ENCODE data around the gene GLMP. TPM values are rescaled to one million over a fixed set of nuclear protein-coding genes. Genes with fewer than 3 reads are reported as not detected.

The GLMP gene
- 100 to 1,000 TPM in 1 of 4 donors, 10 to 100 TPM in 3; 30.7 to 263 (median 63.9) TPM for polyA plus RNA-seq
- long read RNA-seq, donor 1 = 0 reads
- long read RNA-seq, donor 2, transcript GLMP-201 (6 exons, 1,604 nt) = major isoform, 12 of 13 reads
- long read RNA-seq, donor 2, partial matches to known transcripts = 0 of 13 reads
- long read RNA-seq, donor 2, other reads (novel, unspliced or antisense) = 0 of 13 reads
- long read RNA-seq, donor 3, transcript GLMP-201 (6 exons, 1,604 nt) = major isoform, 12 of 47 reads
- long read RNA-seq, donor 3, partial matches to known transcripts = 29 of 47 reads
- long read RNA-seq, donor 3, other reads (novel, unspliced or antisense) = 0 of 47 reads
- long read RNA-seq, donor 4 = 0 reads
- long read RNA-seq, donor 5, partial matches to known transcripts = 0 of 3 reads
- long read RNA-seq, donor 5, other reads (novel, unspliced or antisense) = 0 of 3 reads
- long read RNA-seq, donor 6, transcript GLMP-201 (6 exons, 1,604 nt) = major isoform, 18 of 45 reads
- long read RNA-seq, donor 6, partial matches to known transcripts = 21 of 45 reads
- long read RNA-seq, donor 6, other reads (novel, unspliced or antisense) = 0 of 45 reads
- long read RNA-seq, donor 7 = 0 reads
- long read RNA-seq, donor 8 = 0 reads
- long read RNA-seq, donor 9, partial matches to known transcripts = 0 of 1 reads
- long read RNA-seq, donor 9, other reads (novel, unspliced or antisense) = 0 of 1 reads
- long read RNA-seq, donor 10, transcript GLMP-201 (6 exons, 1,604 nt) = major isoform, 20 of 36 reads
- long read RNA-seq, donor 10, partial matches to known transcripts = 8 of 36 reads
- long read RNA-seq, donor 10, other reads (novel, unspliced or antisense) = 0 of 36 reads

- no peak for FAIRE-seq
- H3K36me3 ChIP-seq (ENCODE audit: control insufficient read depth in 3 of 3, insufficient read depth in 2 of 3, low read depth in 1 of 3, low read length in 3 of 3) = peaks cover 0 to 30% (median 0%) of the 10 kb centered on the region in 3 donors
- peaks cover 0 to 23% (median 0%) of the 10 kb centered on the region in 3 donors for H3K4me1 ChIP-seq (ENCODE audit: control insufficient read depth in 3 of 3, insufficient read depth in 2 of 3, low read depth in 1 of 3, low read length in 2 of 3)
- peak; percentile 77 to 85 for DNase-seq
- 0 to 1% (median 0%) methylated on average over 17 of the region's 17 CpGs for WGBS, 3 donors
- no peaks in the 10 kb centered on the region for H3K9me3 ChIP-seq (ENCODE audit: control insufficient read depth in 2 of 2, insufficient read depth in 1 of 2, low read depth in 1 of 2, low read length in 1 of 2)
- H3K27me3 ChIP-seq (ENCODE audit: control insufficient read depth in 3 of 3, insufficient read depth in 3 of 3, low read length in 3 of 3) = no peaks in the 10 kb centered on the region
- peak within 1 kb of the TSS; percentile 53 to 79 (median 72) for H3K4me3 ChIP-seq (ENCODE audit: low read depth in 1 of 3, low read length in 3 of 3)
- no peak within 1 kb of the TSS for H3K27ac ChIP-seq (ENCODE audit: low read depth in 1 of 3, low read length in 2 of 3)
These were observed at the start of gene GLMP for GRCh38 chr1:156295391-156295947. Gene GLMP (minus strand): TSS chr1:156295679. CDS start chr1:156295645, 34 bp downstream.

- H3K4me3 ChIP-seq (ENCODE audit: low read depth in 1 of 3, low read length in 3 of 3) = no peak overlapping the region
- H3K27me3 ChIP-seq (ENCODE audit: control insufficient read depth in 3 of 3, insufficient read depth in 3 of 3, low read length in 3 of 3) = peaks cover 0 to 4% (median 0%) of the 10 kb centered on the region in 3 donors
- FAIRE-seq (no peak), DNase-seq (no peak)
- no peak overlapping the region for H3K27ac ChIP-seq (ENCODE audit: low read depth in 1 of 3, low read length in 2 of 3)
- no peaks in the 10 kb centered on the region for H3K4me1 ChIP-seq (ENCODE audit: control insufficient read depth in 3 of 3, insufficient read depth in 2 of 3, low read depth in 1 of 3, low read length in 2 of 3)
- no peaks in the 10 kb centered on the region for H3K36me3 ChIP-seq (ENCODE audit: control insufficient read depth in 3 of 3, insufficient read depth in 2 of 3, low read depth in 1 of 3, low read length in 3 of 3)
- no peaks in the 10 kb centered on the region for H3K9me3 ChIP-seq (ENCODE audit: control insufficient read depth in 2 of 2, insufficient read depth in 1 of 2, low read depth in 1 of 2, low read length in 1 of 2)
- WGBS, 3 donors = 52 to 64% (median 62%) methylated on average over 3 of the region's 3 CpGs
These were observed 48.9 kb upstream of the GLMP start for GRCh38 chr1:156344409-156344808.

DNA sequence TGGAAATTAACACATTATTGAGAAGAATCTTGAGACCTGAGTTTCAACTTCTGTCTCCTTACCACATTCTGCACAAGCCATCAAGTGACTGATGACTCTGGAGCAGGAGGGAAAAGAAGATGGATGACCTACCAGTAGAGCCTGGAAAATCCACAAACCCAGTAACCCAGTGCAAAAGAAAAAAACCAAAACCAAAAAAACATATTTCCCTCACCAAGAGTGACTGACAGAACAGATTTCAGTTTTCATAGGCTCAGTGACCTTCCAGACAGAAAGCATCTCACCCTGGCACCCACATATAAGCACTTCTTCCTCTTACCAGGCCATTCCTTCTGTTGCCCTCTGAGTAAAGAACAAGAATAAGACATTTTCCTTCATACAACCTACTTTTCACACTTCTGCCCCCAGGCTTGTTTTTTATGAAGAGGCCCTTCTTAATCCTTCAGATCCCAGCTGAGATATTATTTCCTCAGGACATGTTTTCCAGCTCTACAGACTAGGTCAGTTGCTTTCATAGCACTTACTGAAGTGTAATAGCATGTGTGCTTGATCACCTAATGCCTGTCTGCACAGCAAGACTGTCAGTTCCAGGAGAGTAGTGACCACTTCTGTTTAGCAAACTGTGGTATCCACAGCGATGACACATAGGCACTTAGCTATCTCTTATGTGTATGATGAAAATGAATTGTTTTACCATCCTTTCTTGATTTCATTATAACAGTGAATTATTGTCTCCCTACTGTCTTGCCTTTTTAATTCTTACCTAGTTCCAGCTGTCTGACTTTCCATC, 46.9 kb upstream of the GLMP start:
- H3K4me1 ChIP-seq (ENCODE audit: control insufficient read depth in 3 of 3, insufficient read depth in 2 of 3, low read depth in 1 of 3, low read length in 2 of 3) = no peaks in the 10 kb centered on the region
- DNase-seq (no peak), FAIRE-seq (no peak)
- no peaks in the 10 kb centered on the region for H3K36me3 ChIP-seq (ENCODE audit: control insufficient read depth in 3 of 3, insufficient read depth in 2 of 3, low read depth in 1 of 3, low read length in 3 of 3)
- H3K4me3 ChIP-seq (ENCODE audit: low read depth in 1 of 3, low read length in 3 of 3) = no peak overlapping the region
- H3K9me3 ChIP-seq (ENCODE audit: control insufficient read depth in 2 of 2, insufficient read depth in 1 of 2, low read depth in 1 of 2, low read length in 1 of 2) = no peaks in the 10 kb centered on the region
- WGBS, 3 donors = 82 to 97% (median 95%) methylated on average over 1 of the region's 1 CpG
- H3K27ac ChIP-seq (ENCODE audit: low read depth in 1 of 3, low read length in 2 of 3) = no peak overlapping the region
- H3K27me3 ChIP-seq (ENCODE audit: control insufficient read depth in 3 of 3, insufficient read depth in 3 of 3, low read length in 3 of 3) = peaks cover 0 to under 1% (median 0%) of the 10 kb centered on the region in 3 donors

DNA sequence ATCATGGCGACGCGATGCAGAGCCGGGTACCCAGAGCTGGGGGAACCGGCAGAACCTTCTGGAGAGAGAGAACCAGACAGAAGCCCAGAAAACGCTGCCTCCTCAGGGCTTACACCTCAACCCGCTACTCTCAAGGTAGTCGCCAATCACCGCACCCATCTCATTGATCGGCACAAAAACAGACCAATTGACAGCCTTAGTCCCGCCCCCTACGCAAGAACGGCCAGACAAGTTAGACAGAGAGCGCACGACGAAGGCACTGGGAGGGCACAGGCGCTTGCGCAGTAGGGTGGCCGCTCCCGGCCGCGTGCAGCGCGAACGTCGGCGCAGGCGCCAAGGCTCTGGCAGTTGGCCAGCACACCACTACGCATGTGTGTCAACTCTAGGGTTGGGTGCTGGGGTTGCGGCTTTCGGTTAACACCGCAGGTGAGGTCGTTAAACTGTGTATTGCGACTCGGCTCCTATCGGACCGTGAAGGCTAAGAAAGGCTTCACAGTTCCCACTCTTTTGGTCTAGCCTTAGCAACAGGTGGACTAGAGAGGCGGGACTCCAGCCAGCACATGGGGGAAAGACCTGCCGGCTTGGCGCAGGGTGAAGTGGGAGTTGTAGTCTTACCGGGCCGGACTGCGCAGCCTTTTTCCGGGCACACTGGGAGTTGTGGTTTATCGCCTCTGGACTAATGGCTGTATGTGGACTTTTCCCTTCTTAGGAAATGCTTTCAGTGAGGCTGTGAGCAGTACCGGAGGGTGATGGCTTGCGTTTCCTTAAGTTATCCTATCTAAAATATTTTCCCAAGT, 42.9 kb upstream of the GLMP start, which contains the start of the genes CCT3 and TSACC:
Gene CCT3 (minus strand): TSS at position 113 of the 797 bp plus-strand sequence. CDS start 108 bp downstream, at position 5.
Gene TSACC (plus strand): TSS at position 347 of the 797 bp plus-strand sequence. CDS start 1,232 bp downstream, outside the sequence.
- Histone ChIP-seq H3K4me3 (ENCODE audit: low read depth in 1 of 3, low read length in 3 of 3) (peak within 1 kb of the TSS; percentile 69 to 85 (median 78)), H3K36me3 (ENCODE audit: control insufficient read depth in 3 of 3, insufficient read depth in 2 of 3, low read depth in 1 of 3, low read length in 3 of 3) (peaks cover 2 to 12% (median 3%) of the 10 kb centered on the region in 3 donors), H3K27me3 (ENCODE audit: control insufficient read depth in 3 of 3, insufficient read depth in 3 of 3, low read length in 3 of 3) (no peaks in the 10 kb centered on the region), H3K4me1 (ENCODE audit: control insufficient read depth in 3 of 3, insufficient read depth in 2 of 3, low read depth in 1 of 3, low read length in 2 of 3) (peaks cover 0 to 6% (median 3%) of the 10 kb centered on the region in 3 donors), H3K27ac (ENCODE audit: low read depth in 1 of 3, low read length in 2 of 3) (peak within 1 kb of the TSS; percentile 24 to 89 (median 76)), H3K9me3 (ENCODE audit: control insufficient read depth in 2 of 2, insufficient read depth in 1 of 2, low read depth in 1 of 2, low read length in 1 of 2) (no peaks in the 10 kb centered on the region)
- DNase-seq (peak; percentile 100), FAIRE-seq (no peak)
- WGBS, 3 donors = 0% methylated on average over 46 to 47 of the region's 47 CpGs

DNA sequence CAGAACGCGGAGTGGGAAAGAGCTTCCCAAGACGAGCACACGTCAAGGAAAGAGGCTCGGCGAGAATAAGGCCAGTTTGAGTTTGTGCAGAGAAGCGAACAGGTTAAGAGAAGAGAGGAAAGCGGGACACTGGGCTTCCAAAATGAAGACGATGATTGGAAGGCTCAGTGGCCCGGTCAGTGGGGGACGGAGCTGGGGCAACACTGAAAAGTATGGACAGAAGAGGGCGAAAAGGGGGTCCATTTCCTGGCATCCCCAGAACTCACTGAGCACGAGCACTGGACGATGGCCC, 42.4 kb upstream of the GLMP start:
- Histone ChIP-seq H3K4me3 (ENCODE audit: low read depth in 1 of 3, low read length in 3 of 3) (peak overlapping the region; percentile 69 to 85 (median 78)), H3K36me3 (ENCODE audit: control insufficient read depth in 3 of 3, insufficient read depth in 2 of 3, low read depth in 1 of 3, low read length in 3 of 3) (peaks cover 2 to 17% (median 3%) of the 10 kb centered on the region in 3 donors), H3K27me3 (ENCODE audit: control insufficient read depth in 3 of 3, insufficient read depth in 3 of 3, low read length in 3 of 3) (no peaks in the 10 kb centered on the region), H3K9me3 (ENCODE audit: control insufficient read depth in 2 of 2, insufficient read depth in 1 of 2, low read depth in 1 of 2, low read length in 1 of 2) (no peaks in the 10 kb centered on the region), H3K4me1 (ENCODE audit: control insufficient read depth in 3 of 3, insufficient read depth in 2 of 3, low read depth in 1 of 3, low read length in 2 of 3) (peaks cover 0 to 6% (median 3%) of the 10 kb centered on the region in 3 donors), H3K27ac (ENCODE audit: low read depth in 1 of 3, low read length in 2 of 3) (peak overlapping the region in 2 of 3 donors; percentile 76 to 88)
- WGBS, 3 donors = 0% methylated on average over 14 of the region's 14 CpGs
- DNase-seq (no peak), FAIRE-seq (no peak)

DNA sequence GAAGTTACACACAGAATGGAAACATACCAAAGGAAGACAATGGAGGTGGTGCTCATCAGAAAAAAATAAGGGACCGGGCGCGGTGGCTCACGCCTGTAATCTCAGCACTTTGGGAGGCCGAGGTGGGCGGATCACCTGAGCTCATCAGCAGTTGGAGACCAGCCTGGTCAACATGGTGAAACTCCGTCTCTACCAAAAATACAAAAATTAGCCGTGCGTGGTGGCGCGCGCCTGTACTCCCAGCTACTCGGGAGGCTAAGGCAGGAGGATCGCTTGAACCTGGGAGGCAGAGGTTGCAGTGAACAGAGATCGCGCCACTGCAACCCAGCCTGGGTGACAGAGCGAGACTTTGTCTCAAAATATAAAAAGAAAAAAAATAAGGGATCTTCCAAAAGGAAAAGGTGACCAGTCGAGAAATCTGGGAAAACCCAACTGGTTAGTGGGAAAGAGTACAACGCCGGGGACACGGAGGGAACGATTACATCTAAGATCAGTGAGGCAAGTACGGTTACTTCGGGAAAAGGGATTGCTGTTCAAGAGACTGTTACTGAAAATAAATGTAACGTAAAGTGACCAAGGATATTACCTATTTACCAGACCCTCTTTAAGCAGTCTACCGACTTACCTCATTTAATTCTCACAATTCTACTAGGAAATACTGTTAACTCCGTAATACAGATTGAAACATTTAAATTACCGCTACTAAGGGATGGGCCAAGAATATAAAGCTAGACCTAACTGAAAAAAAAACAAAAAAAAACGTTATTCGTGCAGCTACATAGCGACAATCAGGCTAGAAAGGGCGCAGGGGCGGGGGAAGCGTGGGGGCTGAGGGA, 41.8 kb upstream of the GLMP start:
- no peak for FAIRE-seq
- H3K9me3 ChIP-seq (ENCODE audit: control insufficient read depth in 2 of 2, insufficient read depth in 1 of 2, low read depth in 1 of 2, low read length in 1 of 2) = no peaks in the 10 kb centered on the region
- WGBS, 3 donors = 21 to 27% (median 23%) methylated on average over 34 of the region's 34 CpGs

DNA sequence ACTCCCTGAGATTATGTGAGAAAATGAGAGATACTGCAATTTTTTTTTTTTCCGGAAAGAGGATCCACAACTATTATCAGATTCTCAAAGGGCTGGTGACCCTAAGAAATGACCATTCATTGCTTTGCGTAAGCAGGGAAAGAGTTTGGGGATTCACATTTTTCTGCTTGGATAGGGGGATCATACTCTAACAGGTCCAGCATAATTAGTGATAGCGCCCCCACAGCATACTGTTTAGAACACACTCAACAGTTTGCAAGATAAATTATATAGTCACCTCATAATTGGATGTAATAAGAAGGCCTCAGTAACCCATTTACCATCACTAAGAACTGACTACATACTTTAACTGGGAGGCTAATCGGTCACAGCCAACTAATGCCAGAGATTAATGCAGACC, 40.8 kb upstream of the GLMP start:
- no peak for FAIRE-seq
- Histone ChIP-seq H3K27me3 (ENCODE audit: control insufficient read depth in 3 of 3, insufficient read depth in 3 of 3, low read length in 3 of 3) (no peaks in the 10 kb centered on the region), H3K4me1 (ENCODE audit: control insufficient read depth in 3 of 3, insufficient read depth in 2 of 3, low read depth in 1 of 3, low read length in 2 of 3) (peaks cover 0 to 6% (median 3%) of the 10 kb centered on the region in 3 donors), H3K36me3 (ENCODE audit: control insufficient read depth in 3 of 3, insufficient read depth in 2 of 3, low read depth in 1 of 3, low read length in 3 of 3) (peaks cover 2 to 25% (median 6%) of the 10 kb centered on the region in 3 donors), H3K27ac (ENCODE audit: low read depth in 1 of 3, low read length in 2 of 3) (no peak overlapping the region), H3K4me3 (ENCODE audit: low read depth in 1 of 3, low read length in 3 of 3) (peak overlapping the region in 1 of 3 donors; percentile 78), H3K9me3 (ENCODE audit: control insufficient read depth in 2 of 2, insufficient read depth in 1 of 2, low read depth in 1 of 2, low read length in 1 of 2) (no peaks in the 10 kb centered on the region)
- DNase-seq = no peak
- 68 to 77% (median 75%) methylated on average over 4 of the region's 4 CpGs for WGBS, 3 donors

More for the DNA sequence above, 41.8 kb upstream of the GLMP start:
- Histone ChIP-seq H3K36me3 (ENCODE audit: control insufficient read depth in 3 of 3, insufficient read depth in 2 of 3, low read depth in 1 of 3, low read length in 3 of 3) (peaks cover 2 to 17% (median 6%) of the 10 kb centered on the region in 3 donors), H3K4me1 (ENCODE audit: control insufficient read depth in 3 of 3, insufficient read depth in 2 of 3, low read depth in 1 of 3, low read length in 2 of 3) (peaks cover 0 to 6% (median 3%) of the 10 kb centered on the region in 3 donors), H3K27ac (ENCODE audit: low read depth in 1 of 3, low read length in 2 of 3) (peak overlapping the region in 2 of 3 donors; percentile 76 to 88), H3K27me3 (ENCODE audit: control insufficient read depth in 3 of 3, insufficient read depth in 3 of 3, low read length in 3 of 3) (no peaks in the 10 kb centered on the region), H3K4me3 (ENCODE audit: low read depth in 1 of 3, low read length in 3 of 3) (peak overlapping the region; percentile 69 to 85 (median 78))
- peak in 1 of 2 donors; percentile 8 for DNase-seq

Measured in small intestine (tissue), 16 donors.